LoVo (cell line): ENCODE data around the gene CEL.
"Not testable (repeated sequence)": the region's sequence is repeated elsewhere in the genome, so short reads cannot be mapped to it uniquely, and the experiment has no call there.

Experiments
- DNase-seq: peaks from one replicate; pipeline ENCODE4 v3.0.0-alpha.2; 2016; ENCODE audit warnings: low spot score

The CEL gene

GRCh38 chr9:133048595-133048994 lies 13.2 kb upstream of the CEL start:
- no peak for DNase-seq

- DNase-seq: no peak
Observed at GRCh38 chr9:133049043-133049442, 12.7 kb upstream of the CEL start.

- no peak for DNase-seq
Observed at GRCh38 chr9:133050142-133050541, 11.6 kb upstream of the CEL start.

GRCh38 chr9:133050781-133051180 lies 11.0 kb upstream of the CEL start:
- DNase-seq: no peak

- no peak for DNase-seq
Observed at GRCh38 chr9:133051281-133051900, 10.4 kb upstream of the CEL start.

- DNase-seq: no peak
Observed at GRCh38 chr9:133051966-133052539, 9.7 kb upstream of the CEL start.

GRCh38 chr9:133054194-133054890 lies 7.4 kb upstream of the CEL start:
- no peak for DNase-seq

- DNase-seq: no peak
Observed at GRCh38 chr9:133054966-133055365, 6.8 kb upstream of the CEL start.

- no peak for DNase-seq
Observed at GRCh38 chr9:133055788-133056420, 5.9 kb upstream of the CEL start.

- no peak for DNase-seq
Observed at GRCh38 chr9:133056533-133056932, 5.2 kb upstream of the CEL start.

GRCh38 chr9:133057006-133057405 lies 4.8 kb upstream of the CEL start:
- DNase-seq: no peak

- DNase-seq: no peak
Observed at GRCh38 chr9:133057553-133057952, 4.2 kb upstream of the CEL start.

GRCh38 chr9:133058071-133058470 lies 3.7 kb upstream of the CEL start:
- DNase-seq: no peak

- no peak for DNase-seq
Observed at GRCh38 chr9:133058550-133059320, 3.0 kb upstream of the CEL start.

- DNase-seq: no peak
Observed at GRCh38 chr9:133059623-133060022, 2.2 kb upstream of the CEL start.

GRCh38 chr9:133060417-133060841 lies 1.4 kb upstream of the CEL start:
- no peak for DNase-seq

- not testable (repeated sequence) for DNase-seq
Observed at GRCh38 chr9:133061019-133061763, 590 bp upstream of the CEL start.

- not testable (repeated sequence) for DNase-seq
Observed at GRCh38 chr9:133062569-133062968, 788 bp downstream of the CEL start.

GRCh38 chr9:133063159-133063499 lies 1.3 kb downstream of the CEL start:
- DNase-seq: no peak

GRCh38 chr9:133063500-133064231 lies 1.9 kb downstream of the CEL start:
- DNase-seq: no peak
